Measurements from ENCODE around the gene LCN2.

LCN2 gene

DNA sequence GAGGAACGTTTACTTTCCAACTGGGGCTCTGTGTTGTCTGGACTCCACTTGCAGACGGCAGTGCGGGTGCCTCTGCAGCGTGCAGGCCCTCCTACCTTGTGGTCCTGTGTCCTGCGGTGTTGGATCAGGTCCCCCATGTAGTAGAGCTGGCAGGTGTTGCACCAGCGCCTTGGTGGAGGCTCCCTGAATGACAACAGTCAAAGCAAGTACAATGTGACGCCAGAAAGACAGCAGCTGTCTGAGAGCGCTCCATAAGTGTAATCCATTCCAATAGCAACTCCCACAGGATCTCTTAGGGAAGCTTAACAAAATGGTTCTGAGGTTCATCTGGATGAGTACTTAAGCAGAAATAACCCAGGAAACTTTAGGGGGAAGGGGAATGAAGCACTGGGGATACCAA, 20.7 kb downstream of the LCN2 start:
- no peak for TF ChIP-seq CTCF (IDR thresholded peaks at IDR 0.05)
- no peak for TF ChIP-seq ZFX (IDR thresholded peaks at IDR 0.05; ENCODE audit: borderline replicate concordance)

GRCh38 chr9:128174062-128174461, 24.8 kb downstream of the LCN2 start:
- TF ChIP-seq CTCF (IDR thresholded peaks at IDR 0.05): no peak
- no peak for TF ChIP-seq ZFX (IDR thresholded peaks at IDR 0.05; ENCODE audit: borderline replicate concordance)
- no peak overlapping the region for H3K27ac ChIP-seq

More for the DNA sequence above, 20.7 kb downstream of the LCN2 start:
- H3K27ac ChIP-seq: no peak overlapping the region

DNA sequence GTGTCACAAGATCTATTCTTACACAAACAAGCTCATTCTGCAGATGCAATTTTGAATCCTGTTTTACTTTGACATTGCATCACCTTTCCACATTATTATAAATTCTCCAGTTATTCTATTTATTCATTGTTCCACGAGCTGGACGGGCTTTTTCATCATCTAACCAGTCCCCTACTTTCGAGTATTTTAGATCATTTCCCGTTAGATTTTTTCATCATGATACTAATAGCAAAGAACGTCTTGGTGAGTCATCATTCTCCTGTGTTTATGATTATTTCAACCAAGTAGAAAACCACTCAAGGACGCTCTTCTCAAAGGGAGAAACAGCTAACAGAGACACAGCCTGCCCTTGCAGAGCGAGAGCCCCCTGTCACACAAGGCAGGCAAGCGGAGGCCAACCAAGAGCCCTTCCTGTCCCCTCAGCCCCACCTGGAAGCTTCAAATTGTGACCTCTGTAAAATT, 25.9 kb downstream of the LCN2 start:
- TF ChIP-seq ZFX (IDR thresholded peaks at IDR 0.05; ENCODE audit: borderline replicate concordance) (no peak), CTCF (IDR thresholded peaks at IDR 0.05) (no peak)
- no peak overlapping the region for H3K27ac ChIP-seq

DNA sequence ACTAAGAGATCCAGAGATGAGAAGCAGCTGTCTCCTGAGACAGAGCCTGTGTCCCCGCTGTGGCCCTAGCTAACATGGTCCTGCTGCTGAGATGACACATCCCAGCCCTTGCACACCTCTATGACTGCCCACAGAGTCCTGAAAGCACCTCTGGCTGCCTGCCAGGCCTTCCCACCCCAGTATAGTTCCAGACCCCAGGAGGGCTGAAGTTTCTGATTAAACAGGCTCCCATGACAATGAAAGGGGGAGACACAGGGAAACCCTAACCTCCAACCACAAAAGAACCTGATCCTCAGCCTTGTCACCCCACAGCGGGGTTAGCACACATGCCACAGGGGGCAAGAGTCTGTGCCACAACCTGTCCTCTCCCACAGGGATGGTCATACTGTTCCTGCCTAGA, 26.5 kb downstream of the LCN2 start:
- TF ChIP-seq ZFX (IDR thresholded peaks at IDR 0.05; ENCODE audit: borderline replicate concordance) (no peak), CTCF (IDR thresholded peaks at IDR 0.05) (no peak)
- no peak overlapping the region for H3K27ac ChIP-seq

GRCh38 chr9:128178806-128179431, 29.7 kb downstream of the LCN2 start:
- no peak for TF ChIP-seq ZFX (IDR thresholded peaks at IDR 0.05; ENCODE audit: borderline replicate concordance)
- TF ChIP-seq CTCF (IDR thresholded peaks at IDR 0.05): no peak
- no peak overlapping the region for H3K27ac ChIP-seq

- TF ChIP-seq ZFX (IDR thresholded peaks at IDR 0.05; ENCODE audit: borderline replicate concordance) (no peak), CTCF (IDR thresholded peaks at IDR 0.05) (no peak)
- no peak overlapping the region for H3K27ac ChIP-seq
Observed at GRCh38 chr9:128180001-128180400, 30.7 kb downstream of the LCN2 start.

DNA sequence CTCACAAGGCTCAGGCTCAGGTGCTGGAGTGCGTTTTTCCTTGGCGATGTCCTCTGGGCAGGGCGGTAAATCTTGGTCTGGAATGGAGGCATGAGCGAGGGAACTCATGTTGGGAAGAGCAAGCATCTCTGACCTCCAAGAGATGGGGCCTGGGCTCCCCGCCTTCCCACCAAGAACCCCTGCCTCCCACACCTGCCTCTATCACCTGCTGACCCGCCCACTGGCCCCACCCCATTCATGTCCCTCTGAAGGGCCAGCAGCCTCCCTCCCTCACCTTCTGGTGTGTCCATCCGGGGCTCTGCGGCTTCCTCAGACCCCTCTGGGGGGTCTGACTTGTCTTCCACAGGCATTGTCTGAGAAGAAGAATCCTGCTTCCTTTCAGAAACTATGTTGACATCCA, 31.2 kb downstream of the LCN2 start:
- H3K27ac ChIP-seq: no peak overlapping the region
- TF ChIP-seq ZFX (IDR thresholded peaks at IDR 0.05; ENCODE audit: borderline replicate concordance) (no peak), CTCF (IDR thresholded peaks at IDR 0.05) (no peak)

Data from 22Rv1 (cell line).